Measurements from ENCODE around the gene SCAPER. TPM values are rescaled to one million over a fixed set of nuclear protein-coding genes. Genes with fewer than 3 reads are reported as not detected.

SCAPER gene, protein sequence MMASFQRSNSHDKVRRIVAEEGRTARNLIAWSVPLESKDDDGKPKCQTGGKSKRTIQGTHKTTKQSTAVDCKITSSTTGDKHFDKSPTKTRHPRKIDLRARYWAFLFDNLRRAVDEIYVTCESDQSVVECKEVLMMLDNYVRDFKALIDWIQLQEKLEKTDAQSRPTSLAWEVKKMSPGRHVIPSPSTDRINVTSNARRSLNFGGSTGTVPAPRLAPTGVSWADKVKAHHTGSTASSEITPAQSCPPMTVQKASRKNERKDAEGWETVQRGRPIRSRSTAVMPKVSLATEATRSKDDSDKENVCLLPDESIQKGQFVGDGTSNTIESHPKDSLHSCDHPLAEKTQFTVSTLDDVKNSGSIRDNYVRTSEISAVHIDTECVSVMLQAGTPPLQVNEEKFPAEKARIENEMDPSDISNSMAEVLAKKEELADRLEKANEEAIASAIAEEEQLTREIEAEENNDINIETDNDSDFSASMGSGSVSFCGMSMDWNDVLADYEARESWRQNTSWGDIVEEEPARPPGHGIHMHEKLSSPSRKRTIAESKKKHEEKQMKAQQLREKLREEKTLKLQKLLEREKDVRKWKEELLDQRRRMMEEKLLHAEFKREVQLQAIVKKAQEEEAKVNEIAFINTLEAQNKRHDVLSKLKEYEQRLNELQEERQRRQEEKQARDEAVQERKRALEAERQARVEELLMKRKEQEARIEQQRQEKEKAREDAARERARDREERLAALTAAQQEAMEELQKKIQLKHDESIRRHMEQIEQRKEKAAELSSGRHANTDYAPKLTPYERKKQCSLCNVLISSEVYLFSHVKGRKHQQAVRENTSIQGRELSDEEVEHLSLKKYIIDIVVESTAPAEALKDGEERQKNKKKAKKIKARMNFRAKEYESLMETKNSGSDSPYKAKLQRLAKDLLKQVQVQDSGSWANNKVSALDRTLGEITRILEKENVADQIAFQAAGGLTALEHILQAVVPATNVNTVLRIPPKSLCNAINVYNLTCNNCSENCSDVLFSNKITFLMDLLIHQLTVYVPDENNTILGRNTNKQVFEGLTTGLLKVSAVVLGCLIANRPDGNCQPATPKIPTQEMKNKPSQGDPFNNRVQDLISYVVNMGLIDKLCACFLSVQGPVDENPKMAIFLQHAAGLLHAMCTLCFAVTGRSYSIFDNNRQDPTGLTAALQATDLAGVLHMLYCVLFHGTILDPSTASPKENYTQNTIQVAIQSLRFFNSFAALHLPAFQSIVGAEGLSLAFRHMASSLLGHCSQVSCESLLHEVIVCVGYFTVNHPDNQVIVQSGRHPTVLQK (N-terminal part only)
- 8.0 and 8.3 TPM in 2 replicates for total RNA-seq (2014; rRNA removed; shearing (Covaris generic))

DNA sequence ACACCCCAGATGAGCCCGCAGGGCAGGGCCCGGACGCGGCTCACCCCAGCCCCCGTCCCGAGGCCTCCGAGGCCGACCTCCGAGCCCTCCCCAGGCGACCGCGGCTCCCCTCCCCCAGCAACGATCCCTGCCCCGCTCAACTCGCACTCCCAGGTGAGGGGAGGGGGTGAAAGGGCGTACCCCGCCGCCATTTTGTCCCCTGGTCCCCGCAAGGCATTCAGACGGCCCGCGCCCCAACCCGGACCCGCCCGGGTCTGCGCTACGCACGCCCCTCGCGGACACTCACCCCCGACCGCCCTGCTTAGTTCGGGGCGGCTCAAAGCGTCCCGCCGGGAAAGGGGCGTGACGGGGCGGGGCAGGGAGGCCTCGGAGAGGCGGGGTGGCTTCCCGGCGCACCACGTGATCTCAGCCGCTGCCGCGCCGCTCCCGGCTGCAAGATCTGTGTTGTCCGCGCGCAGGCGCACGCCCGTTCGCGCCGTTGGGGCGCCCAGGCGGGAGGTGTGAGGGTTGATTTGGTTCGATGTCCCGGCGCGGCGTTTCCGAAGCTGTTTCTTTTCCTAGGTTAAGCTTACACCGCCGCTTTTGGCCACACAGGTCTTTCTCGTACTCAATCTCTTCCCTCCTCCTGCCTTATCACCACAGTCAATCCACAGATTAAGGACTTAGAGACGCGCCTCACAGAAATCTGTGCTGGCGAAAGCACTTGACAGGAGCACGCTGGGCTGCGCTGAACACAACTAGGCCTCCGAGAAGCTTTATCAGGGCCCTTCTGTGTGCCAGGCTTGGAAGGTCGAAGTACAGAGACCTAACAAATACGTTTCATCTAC is at the start of gene SCAPER:
Gene SCAPER, minus strand, starts transcription at position 328 of the 827 bp plus-strand sequence. CDS start 21,523 bp downstream, outside the sequence.
- peak; percentile 95 for DNase-seq
- H3K4me3 ChIP-seq (ENCODE audit: insufficient read depth, low read depth, low read length) = peak within 1 kb of the TSS; percentile 75
- H3K36me3 ChIP-seq (replicated peaks; ENCODE audit: control insufficient read depth, insufficient read depth, low read length) = no peaks in the 10 kb centered on the region
- H3K27me3 ChIP-seq (ENCODE audit: control insufficient read depth, insufficient read depth, low read length) = peaks cover 6% of the 10 kb centered on the region

DNA sequence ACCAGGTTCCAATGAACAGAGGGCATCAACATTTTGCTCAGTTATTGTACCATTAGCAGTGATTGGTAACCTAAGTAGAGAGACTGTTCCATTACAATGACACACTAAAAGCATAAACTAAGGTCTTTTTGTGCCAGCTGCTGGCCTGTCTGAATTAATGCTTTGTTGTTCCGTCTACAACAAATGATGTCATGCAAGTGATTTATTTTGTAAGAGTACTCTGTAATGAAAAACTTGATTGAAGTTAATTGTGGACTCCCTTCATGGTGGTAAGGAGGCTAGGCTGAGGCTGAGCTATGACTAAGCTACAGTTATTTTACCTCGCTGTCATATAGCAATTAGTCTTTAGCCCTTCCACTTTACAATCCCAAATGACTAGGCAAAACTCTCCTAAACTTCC is 49.6 kb upstream of the SCAPER start:
- H3K27me3 ChIP-seq (ENCODE audit: control insufficient read depth, insufficient read depth, low read length) = no peaks in the 10 kb centered on the region
- no peak for DNase-seq
- H3K36me3 ChIP-seq (replicated peaks; ENCODE audit: control insufficient read depth, insufficient read depth, low read length) = peaks cover 4% of the 10 kb centered on the region; the same call in 1 of the 2 replicates
- H3K4me3 ChIP-seq (ENCODE audit: insufficient read depth, low read depth, low read length) = no peak overlapping the region

DNA sequence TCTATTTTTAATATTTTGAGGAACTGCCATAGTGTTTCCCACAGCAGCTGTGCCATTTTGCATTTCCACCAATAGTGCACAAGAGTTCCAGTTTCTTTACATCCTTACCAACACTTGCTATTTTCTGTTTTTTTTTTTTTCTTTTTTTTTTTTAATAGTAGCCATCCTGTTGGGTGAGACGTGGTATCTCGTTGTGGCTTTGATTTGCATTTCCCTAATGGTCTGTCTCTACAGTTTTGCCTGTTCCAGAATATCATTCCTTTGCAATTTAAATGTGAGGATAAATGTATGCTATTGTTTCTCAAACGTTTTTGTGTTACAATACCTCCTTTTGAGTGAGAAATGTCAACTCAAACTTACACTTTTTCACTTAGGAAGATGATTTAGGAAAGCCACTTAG is 48.8 kb upstream of the SCAPER start:
- Histone ChIP-seq H3K27me3 (ENCODE audit: control insufficient read depth, insufficient read depth, low read length) (no peaks in the 10 kb centered on the region), H3K4me3 (ENCODE audit: insufficient read depth, low read depth, low read length) (no peak overlapping the region), H3K36me3 (replicated peaks; ENCODE audit: control insufficient read depth, insufficient read depth, low read length) (peaks cover 7% of the 10 kb centered on the region)
- no peak for DNase-seq

DNA sequence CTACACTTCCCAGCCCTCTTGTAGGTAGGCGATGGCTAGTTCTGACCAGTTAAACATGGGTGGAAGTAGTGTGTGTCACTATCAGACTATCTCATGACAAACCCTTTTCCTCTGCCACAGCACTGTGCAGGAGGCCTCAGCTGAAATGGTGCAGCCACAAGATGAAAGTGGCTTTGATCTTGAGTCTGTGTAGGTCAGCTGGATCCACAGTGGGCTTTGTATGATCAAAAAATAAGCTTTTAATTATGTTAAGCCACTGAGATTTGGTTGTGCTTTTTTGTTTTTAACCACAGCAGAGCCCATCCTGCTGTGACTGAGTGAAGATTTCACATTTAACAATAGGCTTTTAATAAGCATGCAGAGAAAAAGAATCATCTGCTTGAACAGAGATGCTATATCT is 46.1 kb upstream of the SCAPER start:
- Histone ChIP-seq H3K4me3 (ENCODE audit: insufficient read depth, low read depth, low read length) (no peak overlapping the region), H3K36me3 (replicated peaks; ENCODE audit: control insufficient read depth, insufficient read depth, low read length) (peaks cover 14% of the 10 kb centered on the region), H3K27me3 (ENCODE audit: control insufficient read depth, insufficient read depth, low read length) (no peaks in the 10 kb centered on the region)
- no peak for DNase-seq

DNA sequence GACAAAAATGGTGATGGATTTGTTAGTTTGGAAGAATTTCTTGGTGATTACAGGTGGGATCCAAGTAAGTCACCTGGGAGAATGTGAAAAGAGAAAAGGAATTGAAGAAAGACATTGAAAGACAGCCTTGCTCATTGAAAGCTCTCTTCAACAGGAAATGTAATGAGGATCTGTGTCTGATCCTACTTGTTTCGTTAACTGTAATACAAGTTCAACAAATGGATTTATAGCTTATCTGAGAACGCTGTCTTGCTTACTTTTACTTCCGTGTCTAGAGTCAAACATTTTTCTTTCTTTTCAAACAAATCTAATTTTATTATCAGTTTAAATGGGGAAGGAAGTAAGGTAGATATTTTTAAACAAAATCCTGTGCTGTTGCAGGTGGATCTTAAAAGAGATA is 42.3 kb upstream of the SCAPER start:
- no peak overlapping the region for H3K4me3 ChIP-seq (ENCODE audit: insufficient read depth, low read depth, low read length)
- H3K27me3 ChIP-seq (ENCODE audit: control insufficient read depth, insufficient read depth, low read length) = no peaks in the 10 kb centered on the region
- DNase-seq = no peak
- peaks cover 16% of the 10 kb centered on the region for H3K36me3 ChIP-seq (replicated peaks; ENCODE audit: control insufficient read depth, insufficient read depth, low read length)

DNA sequence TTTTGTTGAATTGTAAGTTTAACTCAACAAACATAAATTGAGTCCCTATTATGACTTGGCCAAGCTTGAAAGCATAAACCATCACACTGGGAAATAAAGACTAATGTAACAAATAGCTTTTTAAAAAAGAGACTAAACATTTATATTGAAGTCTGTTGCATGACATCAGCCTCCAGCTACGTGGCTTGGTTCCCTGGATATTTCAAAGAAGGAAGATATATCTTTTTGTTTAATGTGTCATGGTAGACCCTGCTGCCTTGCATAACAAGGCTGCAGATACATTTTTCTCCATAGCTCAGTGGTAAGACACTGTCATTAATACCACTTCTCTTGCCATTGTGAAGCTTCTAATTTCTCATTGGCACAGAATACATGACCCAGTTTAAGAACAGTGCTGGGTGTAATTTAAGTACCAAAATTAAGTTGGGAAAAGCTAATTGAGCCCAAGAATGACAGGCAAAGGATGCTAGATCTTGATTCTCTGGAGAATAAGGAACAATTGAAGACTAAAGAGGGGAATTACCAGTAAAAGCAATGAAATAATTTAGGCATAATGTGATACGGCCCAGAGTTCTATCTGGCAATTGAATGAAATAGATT is 40.5 kb upstream of the SCAPER start:
- Histone ChIP-seq H3K4me3 (ENCODE audit: insufficient read depth, low read depth, low read length) (no peak overlapping the region), H3K27me3 (ENCODE audit: control insufficient read depth, insufficient read depth, low read length) (no peaks in the 10 kb centered on the region), H3K36me3 (replicated peaks; ENCODE audit: control insufficient read depth, insufficient read depth, low read length) (peaks cover 13% of the 10 kb centered on the region)
- DNase-seq = no peak

DNA sequence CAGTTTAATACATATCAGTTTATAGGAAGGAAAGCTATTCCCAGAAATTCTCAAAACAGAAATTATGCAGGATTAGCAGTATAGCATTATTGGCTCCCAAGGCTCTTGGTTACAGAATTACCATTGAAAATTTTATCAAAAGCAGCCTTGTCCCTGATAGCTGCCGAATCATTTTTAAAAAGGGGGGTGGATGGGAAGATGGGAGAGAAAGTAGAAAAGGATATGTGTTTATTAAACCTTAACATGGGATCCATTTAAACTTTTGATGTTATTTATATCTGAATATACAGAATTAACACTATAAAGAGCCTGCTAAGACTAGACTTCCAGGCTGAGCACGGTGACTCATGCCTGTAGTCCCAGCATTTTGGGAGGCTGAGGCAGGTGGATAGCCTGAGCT is 37.2 kb upstream of the SCAPER start:
- Histone ChIP-seq H3K27me3 (ENCODE audit: control insufficient read depth, insufficient read depth, low read length) (no peaks in the 10 kb centered on the region), H3K36me3 (replicated peaks; ENCODE audit: control insufficient read depth, insufficient read depth, low read length) (peaks cover 7% of the 10 kb centered on the region)
- DNase-seq = no peak

DNA sequence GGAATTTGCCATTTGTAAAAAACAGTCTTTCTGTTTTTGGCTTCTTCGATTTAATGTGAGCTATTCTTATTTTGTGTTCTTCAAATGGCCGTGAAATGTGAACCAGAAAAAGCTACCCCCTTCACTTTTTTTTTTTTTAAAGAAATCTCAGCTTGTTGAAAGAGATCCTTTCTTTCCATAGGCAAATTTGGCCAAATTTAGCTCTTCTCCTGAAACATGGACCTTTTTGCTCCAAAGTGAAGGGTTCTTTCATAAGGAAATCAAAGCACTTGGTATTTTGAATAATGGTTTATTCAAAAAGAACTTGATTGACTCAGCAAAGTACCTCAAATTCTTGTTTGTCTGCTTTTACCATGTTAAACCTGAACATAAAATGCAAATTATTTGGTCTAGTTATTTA is 36.5 kb upstream of the SCAPER start:
- Histone ChIP-seq H3K27me3 (ENCODE audit: control insufficient read depth, insufficient read depth, low read length) (no peaks in the 10 kb centered on the region), H3K36me3 (replicated peaks; ENCODE audit: control insufficient read depth, insufficient read depth, low read length) (peaks cover 6% of the 10 kb centered on the region), H3K4me3 (ENCODE audit: insufficient read depth, low read depth, low read length) (no peak overlapping the region)
- DNase-seq = no peak

More for the DNA sequence above, 37.2 kb upstream of the SCAPER start:
- H3K4me3 ChIP-seq (ENCODE audit: insufficient read depth, low read depth, low read length) = no peak overlapping the region

DNA sequence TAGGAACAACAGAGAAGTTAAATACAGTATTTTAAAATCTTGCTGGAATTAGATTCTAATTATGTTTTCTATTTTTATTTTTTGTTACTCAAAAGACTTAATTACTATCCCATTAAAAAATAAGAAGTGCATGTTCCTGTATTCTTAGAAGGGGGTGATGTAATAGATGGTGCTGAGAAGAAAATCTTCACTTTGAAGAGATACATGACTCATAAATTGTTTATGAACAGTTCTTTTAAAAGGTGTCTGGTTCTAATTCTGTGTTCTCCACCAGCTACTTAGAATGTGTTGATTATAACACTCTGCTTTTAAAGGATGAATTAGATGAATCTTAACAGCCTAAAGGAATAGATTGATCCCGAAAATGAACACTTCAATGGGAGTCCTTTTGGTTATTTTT is 34.6 kb upstream of the SCAPER start:
- Histone ChIP-seq H3K27me3 (ENCODE audit: control insufficient read depth, insufficient read depth, low read length) (no peaks in the 10 kb centered on the region), H3K4me3 (ENCODE audit: insufficient read depth, low read depth, low read length) (no peak overlapping the region), H3K36me3 (replicated peaks; ENCODE audit: control insufficient read depth, insufficient read depth, low read length) (peaks cover 13% of the 10 kb centered on the region)
- no peak for DNase-seq

DNA sequence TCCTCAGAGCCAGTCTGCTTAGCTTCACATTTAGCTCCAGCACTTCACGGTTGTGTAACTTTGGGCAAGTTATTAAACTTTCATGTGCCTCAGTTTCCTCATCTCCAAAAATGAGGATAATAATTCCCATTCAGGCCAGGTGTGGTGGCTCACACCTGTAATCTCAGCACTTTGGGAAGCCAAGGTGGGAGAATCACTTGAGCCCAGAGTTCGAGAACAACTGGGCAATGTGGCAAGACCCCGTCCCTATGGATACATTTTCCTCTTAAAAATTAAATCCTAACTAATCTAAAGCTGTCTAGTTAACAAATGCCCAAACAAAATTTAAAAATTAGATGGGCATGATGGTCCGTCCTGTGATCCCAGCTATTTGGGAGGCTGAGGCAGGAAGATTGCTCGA is 33.6 kb upstream of the SCAPER start:
- H3K4me3 ChIP-seq (ENCODE audit: insufficient read depth, low read depth, low read length) = no peak overlapping the region
- H3K36me3 ChIP-seq (replicated peaks; ENCODE audit: control insufficient read depth, insufficient read depth, low read length) = peaks cover 14% of the 10 kb centered on the region
- no peaks in the 10 kb centered on the region for H3K27me3 ChIP-seq (ENCODE audit: control insufficient read depth, insufficient read depth, low read length)
- DNase-seq = no peak

DNA sequence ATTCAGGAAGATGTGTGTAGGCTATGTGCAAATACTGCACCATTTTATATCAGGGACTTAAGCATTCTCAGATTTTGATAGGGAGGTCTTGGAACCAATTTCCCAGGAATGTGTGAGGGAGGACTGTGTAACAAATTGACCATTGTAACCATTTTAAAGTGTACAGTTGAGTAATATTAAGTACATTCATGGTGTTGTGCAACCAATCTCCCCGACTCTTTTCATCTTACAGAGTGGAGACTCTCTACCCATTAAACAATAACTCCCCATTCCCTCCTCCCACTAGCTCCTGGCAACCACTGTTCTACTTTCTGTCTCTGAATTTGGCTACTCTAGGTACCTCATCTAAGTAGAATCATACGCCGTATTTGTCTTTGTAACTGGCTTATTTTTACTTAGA is 31.5 kb upstream of the SCAPER start:
- Histone ChIP-seq H3K4me3 (ENCODE audit: insufficient read depth, low read depth, low read length) (no peak overlapping the region), H3K27me3 (ENCODE audit: control insufficient read depth, insufficient read depth, low read length) (no peaks in the 10 kb centered on the region), H3K36me3 (replicated peaks; ENCODE audit: control insufficient read depth, insufficient read depth, low read length) (peaks cover 22% of the 10 kb centered on the region)
- no peak for DNase-seq

DNA sequence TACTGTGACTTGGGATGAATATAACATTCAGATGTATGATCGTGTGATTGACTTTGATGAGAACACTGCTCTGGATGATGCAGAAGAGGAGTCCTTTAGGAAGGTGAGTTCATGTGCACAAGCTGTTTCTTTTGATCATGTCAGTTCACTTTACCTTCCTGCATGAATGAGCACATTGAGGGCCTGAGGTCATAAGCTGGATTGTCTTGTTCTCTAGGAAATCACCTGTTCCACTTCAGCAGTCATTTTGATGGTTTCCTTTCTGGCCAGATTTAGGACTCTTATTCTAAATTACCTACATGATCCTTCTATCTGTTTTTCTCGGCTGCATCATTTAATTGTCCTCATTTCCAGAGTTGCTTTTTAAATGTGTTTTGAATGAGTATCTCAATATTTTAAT is 30.5 kb upstream of the SCAPER start:
- H3K36me3 ChIP-seq (replicated peaks; ENCODE audit: control insufficient read depth, insufficient read depth, low read length) = peaks cover 22% of the 10 kb centered on the region
- no peak overlapping the region for H3K4me3 ChIP-seq (ENCODE audit: insufficient read depth, low read depth, low read length)
- H3K27me3 ChIP-seq (ENCODE audit: control insufficient read depth, insufficient read depth, low read length) = no peaks in the 10 kb centered on the region
- no peak for DNase-seq

DNA sequence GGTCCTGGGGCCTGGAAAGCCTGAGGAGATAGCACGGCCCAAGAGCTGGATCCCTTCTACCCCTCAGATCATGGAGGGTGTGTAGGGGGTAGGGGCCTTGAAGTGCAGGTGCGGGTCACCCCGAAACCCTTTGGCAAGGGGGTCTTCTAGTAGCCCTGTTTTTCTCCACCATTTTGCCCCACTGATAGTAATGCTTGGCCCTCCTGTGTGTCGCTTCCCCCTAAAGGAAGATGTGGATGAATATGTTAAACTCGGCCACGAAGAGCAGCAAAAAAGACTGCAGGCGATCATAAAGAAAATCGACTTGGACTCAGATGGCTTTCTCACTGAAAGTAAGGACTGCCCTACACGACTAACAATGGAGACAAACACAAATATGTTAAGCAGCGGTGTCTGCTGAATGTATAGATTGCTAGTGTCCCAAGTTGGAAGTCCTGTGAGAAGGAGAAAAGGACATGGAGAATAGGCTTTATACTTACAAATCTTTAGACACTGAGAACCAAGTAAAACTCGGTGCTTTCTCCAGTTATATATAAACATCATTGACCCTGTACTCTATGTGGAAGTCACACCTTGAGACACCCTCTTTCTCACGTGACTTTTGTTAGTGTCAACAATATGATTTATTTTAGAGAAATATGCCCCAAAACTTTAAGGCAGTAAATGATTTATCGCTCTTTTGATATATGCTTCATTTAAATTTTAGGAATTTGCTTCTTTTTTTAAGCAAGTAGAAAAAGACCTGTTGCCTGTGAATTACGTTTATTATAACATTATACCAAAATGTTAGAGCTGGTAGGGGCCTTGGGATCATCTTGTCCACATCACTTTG is 27.2 kb upstream of the SCAPER start:
- no peak for DNase-seq
- no peaks in the 10 kb centered on the region for H3K27me3 ChIP-seq (ENCODE audit: control insufficient read depth, insufficient read depth, low read length)
- peaks cover 17% of the 10 kb centered on the region for H3K36me3 ChIP-seq (replicated peaks; ENCODE audit: control insufficient read depth, insufficient read depth, low read length)
- H3K4me3 ChIP-seq (ENCODE audit: insufficient read depth, low read depth, low read length) = peak overlapping the region; percentile 82
